GM21528 (cell line): ENCODE measurements around the gene MADD.
A peak's percentile ranks its signal among the peaks of the same experiment; 100 is the strongest.

ENCODE experiments used
- ATAC-seq: cut with Tn5 transposase; IDR thresholded peaks from one replicate; pipeline ENCODE4 v1.9.1; 2021; ENCODE audit warnings: mild to moderate bottlenecking, moderate library complexity; ENCODE audit not compliant: unreplicated experiment, low FRiP score

The MADD gene

GRCh38 chr11:47355283-47356128 is 85.6 kb downstream of the MADD start:
- no peak for ATAC-seq

- ATAC-seq = no peak
Measured at GRCh38 chr11:47356129-47356997, 86.4 kb downstream of the MADD start.

- no peak for ATAC-seq
Measured at GRCh38 chr11:47356998-47357329, 87.0 kb downstream of the MADD start.

- no peak for ATAC-seq
Measured at GRCh38 chr11:47357985-47358730, 88.2 kb downstream of the MADD start.

GRCh38 chr11:47358731-47359051 is 88.8 kb downstream of the MADD start:
- no peak for ATAC-seq

- ATAC-seq = no peak
Measured at GRCh38 chr11:47359162-47359561, 89.2 kb downstream of the MADD start.

GRCh38 chr11:47359586-47359985 is 89.7 kb downstream of the MADD start:
- no peak for ATAC-seq

- ATAC-seq = no peak
Measured at GRCh38 chr11:47360341-47360740, 90.4 kb downstream of the MADD start.

GRCh38 chr11:47361419-47361818 is 91.5 kb downstream of the MADD start:
- no peak for ATAC-seq

- no peak for ATAC-seq
Measured at GRCh38 chr11:47366020-47366490, 96.1 kb downstream of the MADD start.

GRCh38 chr11:47369676-47370075 is 99.7 kb downstream of the MADD start:
- no peak for ATAC-seq

- ATAC-seq = no peak
Measured at GRCh38 chr11:47372422-47372821, 102.5 kb downstream of the MADD start.

- ATAC-seq = peak; percentile 40
Measured at GRCh38 chr11:47373876-47374719, 104.2 kb downstream of the MADD start.

GRCh38 chr11:47374720-47375019 is 104.7 kb downstream of the MADD start:
- no peak for ATAC-seq

- ATAC-seq = no peak
Measured at GRCh38 chr11:47375020-47375419, 105.1 kb downstream of the MADD start.

- no peak for ATAC-seq
Measured at GRCh38 chr11:47375546-47376085, 105.7 kb downstream of the MADD start.

- no peak for ATAC-seq
Measured at GRCh38 chr11:47376107-47376524, 106.2 kb downstream of the MADD start.

GRCh38 chr11:47376525-47377371 is 106.8 kb downstream of the MADD start:
- no peak for ATAC-seq

GRCh38 chr11:47377571-47378009 is 107.7 kb downstream of the MADD start:
- ATAC-seq = no peak
